ENCODE measurements around the gene CISD1. TPM values are rescaled to one million over a fixed set of nuclear protein-coding genes. Genes with fewer than 3 reads are reported as not detected.

The CISD1 gene
- total and polyA plus RNA-seq, 10 of the 15 experiments (the other 5 are each of a cell fraction or from before 2014, with no cell fraction given) = 23.0 to 162 (median 58.5) TPM

- TF ChIP-seq NKRF (conservative IDR thresholded peaks at IDR 0.05) = no peak
- no peak for TF ChIP-seq KAT2A (conservative IDR thresholded peaks at IDR 0.05; ENCODE audit: control insufficient read depth, low read depth, low read length)
- TF ChIP-seq SIN3A (IDR thresholded peaks at IDR 0.05; ENCODE audit: low read depth, low read length) = no peak
- no peak for TF ChIP-seq ZSCAN29 (IDR thresholded peaks at IDR 0.05)
- TF ChIP-seq MXI1 (IDR thresholded peaks at IDR 0.05; ENCODE audit: low read depth, low read length) = no peak
These were observed 462 bp upstream of the CISD1 start (continued) for GRCh38 chr10:58268454-58268945.

- ATAC-seq = no peak
- intact Hi-C loops (cut with micrococcal nuclease; ENCODE audit: unreplicated experiment) (loop anchor here (2.0 to 10.0 kb wide), 3 partner anchors 13 to 1635 kb away; partner anchors contain the start of genes CCDC6 and UBE2D1), in situ Hi-C loops (cut with MboI) (no loop called here)
- no peak for TF ChIP-seq POLR2AphosphoS5 (IDR thresholded peaks at IDR 0.05; ENCODE audit: low read length)
- TF ChIP-seq STAT3 (IDR thresholded peaks at IDR 0.05; ENCODE audit: low read depth, low read length) = no peak
- no peak for TF ChIP-seq ATF3 (IDR thresholded peaks at IDR 0.05; ENCODE audit: borderline replicate concordance, extremely low read depth, low read depth, low read length)
- no peak for TF ChIP-seq BHLHE40 (IDR thresholded peaks at IDR 0.05; ENCODE audit: borderline replicate concordance in 1 of 2, low read depth in 2 of 2, low read length in 1 of 2)
- TF ChIP-seq SUZ12 (IDR thresholded peaks at IDR 0.05; ENCODE audit: unreplicated experiment) = no peak
- TF ChIP-seq KLF5 (IDR thresholded peaks at IDR 0.05; ENCODE audit: partially characterized antibody) = no peak
- no peak for TF ChIP-seq RUNX3 (IDR thresholded peaks at IDR 0.05; ENCODE audit: low read length)
- TF ChIP-seq GATAD2B (conservative IDR thresholded peaks at IDR 0.05; ENCODE audit: low read depth) = no peak
- TF ChIP-seq MXI1 (IDR thresholded peaks at IDR 0.05; ENCODE audit: low read depth, low read length) = no peak
- no peak for TF ChIP-seq HDAC2 (IDR thresholded peaks at IDR 0.05)
- no peak for TF ChIP-seq JUND (IDR thresholded peaks at IDR 0.05; ENCODE audit: low read depth, low read length)
- no peak for TF ChIP-seq REST (IDR thresholded peaks at IDR 0.05; ENCODE audit: low read depth, low read length)
- H2AFZ ChIP-seq (ENCODE audit: control insufficient read depth, low read depth, low read length) = peak overlapping the region; percentile 97
- H3K79me2 ChIP-seq (ENCODE audit: control insufficient read depth, insufficient read depth, low read length) = peaks cover 54% of the 10 kb centered on the region
- ChIA-PET SMC1A (ENCODE audit: uncharacterized antibody, unreplicated experiment) (interaction anchor here (2.5 kb wide), 1 partner anchor 21 kb away, joined by 16 read pairs; no protein-coding TSS in a partner anchor), CTCF (interaction anchor here (1.1 to 2.3 kb wide), 2 partner anchors 11 to 21 kb away, joined by 3 to 12 read pairs; no protein-coding TSS in a partner anchor), POLR2A (interaction anchor here (1.0 to 1.5 kb wide), 3 partner anchors 13 to 30 kb away, joined by 3 to 6 read pairs (median 3); no protein-coding TSS in a partner anchor), RAD21 (ENCODE audit: unreplicated experiment) (interaction anchor here (0.6 to 1.6 kb wide), 3 partner anchors 58 to 116 kb away, joined by 3 to 8 read pairs (median 6); partner anchors contain the start of gene TFAM)
- H3K27me3 ChIP-seq (replicated peaks in 1 of 2; ENCODE audit: control insufficient read depth in 2 of 2, insufficient read depth in 2 of 2, low read length in 1 of 2) = no peaks in the 10 kb centered on the region
- peak overlapping the region; percentile 76 for H3K4me3 ChIP-seq
- BruUV-seq (replicated peaks) = TSS peak; percentile 74
- peak overlapping the region; percentile 95 for H3K4me2 ChIP-seq (ENCODE audit: control insufficient read depth, insufficient read depth)
- no peaks in the 10 kb centered on the region for H4K20me1 ChIP-seq (ENCODE audit: control insufficient read depth, insufficient read depth)
- H3K4me1 ChIP-seq (ENCODE audit: control insufficient read depth, insufficient read depth, low read length) = 0 out of 2 replicates have a peak, but pooled peaks cover 5% of the 10 kb centered on the region
- no peaks in the 10 kb centered on the region for H3K9me3 ChIP-seq (replicated peaks; ENCODE audit: control insufficient read depth, insufficient read depth, low read length)
- WGBS (ENCODE audit: insufficient coverage, insufficient replicate concordance, low lambda C conversion rate, missing lambda C conversion rate) = 19% methylated on average over 12 of the region's 12 CpGs
- no peak for DNase-seq (ENCODE audit: low read depth, low spot score)
- H3K9ac ChIP-seq (ENCODE audit: control insufficient read depth, insufficient read depth, low read length) = peak overlapping the region; percentile 82
- no peaks in the 10 kb centered on the region for H3K36me3 ChIP-seq (ENCODE audit: control insufficient read depth in 2 of 2, insufficient read depth in 2 of 2, low read length in 1 of 2)
- FAIRE-seq = no peak
- H3K27ac ChIP-seq (ENCODE audit: control insufficient read depth, insufficient read depth) = peak overlapping the region; percentile 86
These were observed 874 bp downstream of the CISD1 start for GRCh38 chr10:58269782-58270290.

Data from GM12878 (cell line).